Renal cortex interstitium (tissue), 15 donors: Measurements from ENCODE around the gene CD70. TPM values are rescaled to one million over a fixed set of nuclear protein-coding genes. Genes with fewer than 3 reads are reported as not detected.
A peak's percentile ranks its signal among the peaks of the same experiment; 100 is the strongest.
"Not testable (repeated sequence)": the region's sequence is repeated elsewhere in the genome, so short reads cannot be mapped to it uniquely, and the experiment has no call there.

Source experiments
- DNase-seq, 11 donors: peaks; one replicate each; pipeline ENCODE4 v3.0.0-alpha.2; 2013; ENCODE audit warnings: low read depth in 9 of 11, low spot score in 4 of 11; ENCODE audit errors: extremely low read depth in 1 of 11
- long read RNA-seq, 16 experiments: transcript quantifications; one replicate each; lab custom pipeline, GENCODE V29; 2026
- polyA plus RNA-seq, 3 donors: library from polyadenylated mRNA; unstranded; fragments of 120-200 nt; gene quantifications; one replicate each; pipeline ENCODE4 v1.2.1, GENCODE V29; 2013; ENCODE audit not compliant: insufficient read length in 3 of 3

CD70 gene
- under 1 TPM in 1 of 3 donors, not detected in 2; 0.19 TPM for polyA plus RNA-seq
- long read RNA-seq, donor 1, partial matches to known transcripts = 0 of 1 reads
- long read RNA-seq, donor 1, other reads (novel, unspliced or antisense) = 0 of 1 reads
- long read RNA-seq, donor 2 = 0 reads
- long read RNA-seq, donor 3 = 0 reads
- long read RNA-seq, donor 4 = 0 reads
- long read RNA-seq, donor 5 = 0 reads
- long read RNA-seq, donor 6 = 0 reads
- long read RNA-seq, donor 7 = 0 reads
- long read RNA-seq, donor 8 = 0 reads
- long read RNA-seq, donor 9 = 0 reads
- long read RNA-seq, donor 10 = 0 reads
- long read RNA-seq, donor 11 = 0 reads
- long read RNA-seq, donor 12 = 0 reads
- long read RNA-seq, donor 13 = 0 reads
- long read RNA-seq, donor 14 = 0 reads
- long read RNA-seq, donor 15 = 0 reads
- long read RNA-seq, donor 16 = 0 reads

GRCh38 chr19:6590827-6591319 lies at the start of gene CD70:
CD70 (minus strand) TSS chr19:6591150; CDS start chr19:6591002, 148 bp downstream.
- no peak for DNase-seq

GRCh38 chr19:6640333-6640732 lies 49.4 kb upstream of the CD70 start:
- DNase-seq = not testable (repeated sequence)

- DNase-seq = no peak
Observed at GRCh38 chr19:6639439-6639838, 48.5 kb upstream of the CD70 start.

GRCh38 chr19:6633456-6633813 lies 42.5 kb upstream of the CD70 start:
- DNase-seq = not testable (repeated sequence)

GRCh38 chr19:6632747-6633455 lies 42.0 kb upstream of the CD70 start:
- DNase-seq = peak in 9 of 11 donors; percentile 8 to 39 (median 19)

GRCh38 chr19:6632002-6632621 lies 41.2 kb upstream of the CD70 start:
- peak; percentile 35 to 74 (median 59) for DNase-seq

- no peak for DNase-seq
Observed at GRCh38 chr19:6626764-6627163, 35.8 kb upstream of the CD70 start.

- DNase-seq = no peak
Observed at GRCh38 chr19:6617374-6617773, 26.4 kb upstream of the CD70 start.

- no peak for DNase-seq
Observed at GRCh38 chr19:6616011-6616410, 25.1 kb upstream of the CD70 start.

- no peak for DNase-seq
Observed at GRCh38 chr19:6613711-6614110, 22.8 kb upstream of the CD70 start.

- DNase-seq = no peak
Observed at GRCh38 chr19:6610934-6611852, 20.2 kb upstream of the CD70 start.

- no peak for DNase-seq
Observed at GRCh38 chr19:6608940-6609339, 18.0 kb upstream of the CD70 start.

- not testable (repeated sequence) for DNase-seq
Observed at GRCh38 chr19:6608146-6608545, 17.2 kb upstream of the CD70 start.

GRCh38 chr19:6606276-6607070 lies 15.5 kb upstream of the CD70 start:
- not testable (repeated sequence) for DNase-seq

- DNase-seq = no peak
Observed at GRCh38 chr19:6604906-6605305, 14.0 kb upstream of the CD70 start.

- DNase-seq = no peak
Observed at GRCh38 chr19:6602729-6603114, 11.8 kb upstream of the CD70 start.

- DNase-seq = not testable (repeated sequence)
Observed at GRCh38 chr19:6601537-6602052, 10.6 kb upstream of the CD70 start.
